ENCODE results near the gene ZXDC.

Gene ZXDC

DNA sequence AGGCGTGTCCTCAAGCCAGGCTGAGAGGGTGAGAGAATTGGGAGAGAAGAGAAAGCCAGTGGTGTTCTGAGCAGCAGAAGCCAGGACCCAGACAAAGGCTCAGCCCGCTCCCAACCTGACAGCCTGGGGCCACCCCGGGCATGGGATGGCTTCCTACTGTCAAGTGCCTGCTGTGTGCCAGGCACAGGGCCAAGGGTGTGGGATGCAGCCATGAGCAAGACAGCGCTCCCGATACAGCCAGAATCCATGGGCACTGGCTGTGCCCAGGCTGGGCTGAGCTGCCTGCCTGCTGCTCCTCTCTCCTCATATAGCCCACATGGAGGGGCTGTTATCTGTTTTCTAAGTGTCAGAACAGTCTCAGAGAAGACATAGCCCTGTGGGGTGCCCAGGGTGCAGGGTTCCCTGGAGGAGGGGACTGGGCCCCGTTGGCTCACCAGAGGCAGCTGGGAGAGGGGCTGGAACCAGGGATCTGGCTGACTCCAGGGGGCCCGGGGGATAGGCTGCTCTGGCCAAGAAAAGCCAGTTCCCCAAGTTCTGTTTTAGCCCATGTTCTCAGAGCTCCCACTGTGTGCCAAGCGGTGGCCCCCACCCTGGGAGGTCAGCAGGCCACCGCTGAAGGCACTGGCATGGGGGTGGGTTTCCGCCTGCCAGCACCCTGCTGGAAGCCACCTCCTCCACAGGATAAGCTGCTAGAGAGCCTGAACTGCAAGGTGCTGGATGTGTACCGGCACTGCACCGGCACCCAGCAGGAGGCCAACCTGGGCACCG is 42.0 kb downstream of the ZXDC start:
- DNase-seq: no peak

DNA sequence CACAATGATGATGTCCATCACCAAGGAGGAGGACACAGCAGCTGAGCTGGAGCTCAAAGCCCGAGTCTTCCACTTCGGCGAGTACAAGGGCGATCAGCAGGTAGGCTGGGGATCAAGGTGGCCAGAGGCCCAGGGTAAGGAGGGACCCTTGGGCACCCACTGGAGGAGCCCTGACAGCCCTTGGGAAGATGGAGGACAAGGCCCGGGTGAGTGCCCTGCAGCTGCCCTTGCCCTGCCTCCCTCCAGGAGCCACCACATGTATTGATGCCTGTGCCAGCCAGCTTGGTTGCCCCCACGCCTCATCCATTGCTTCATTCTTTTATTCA is 42.6 kb downstream of the ZXDC start:
- no peak for DNase-seq

DNA sequence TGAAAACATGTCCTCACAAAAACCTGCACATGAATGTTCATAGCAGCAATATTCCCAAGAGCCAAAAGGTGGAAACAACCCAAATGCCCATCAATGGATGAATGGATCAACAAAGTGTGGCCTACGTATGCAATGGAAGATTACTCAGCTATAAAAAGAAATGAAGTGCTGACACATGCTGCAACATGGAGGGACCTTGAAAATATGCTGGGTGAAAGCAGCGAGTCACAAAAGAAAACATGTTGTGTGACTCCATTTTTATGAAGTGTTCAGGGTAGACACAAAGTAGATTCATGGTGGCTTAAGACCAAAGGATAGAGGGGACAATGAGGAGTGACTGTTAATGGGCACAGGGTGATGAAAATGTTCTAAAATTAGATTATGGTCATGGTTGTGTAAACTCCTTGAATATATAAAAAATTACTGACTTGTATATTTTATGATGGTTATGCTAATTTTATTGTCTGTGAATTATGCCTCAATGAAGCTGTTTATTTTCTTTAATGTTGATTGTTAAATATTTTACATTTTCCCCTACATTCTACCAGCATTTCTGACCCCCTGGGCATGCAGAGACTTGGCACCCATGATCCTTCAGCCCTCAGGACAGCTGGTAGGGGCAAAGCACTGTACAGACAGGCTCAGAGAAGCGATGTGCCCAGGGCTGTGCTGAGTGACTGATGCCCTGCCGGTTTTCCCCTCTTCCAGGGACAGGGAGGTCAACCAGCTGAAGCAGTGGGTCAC is 43.2 kb downstream of the ZXDC start:
- DNase-seq: no peak

DNA sequence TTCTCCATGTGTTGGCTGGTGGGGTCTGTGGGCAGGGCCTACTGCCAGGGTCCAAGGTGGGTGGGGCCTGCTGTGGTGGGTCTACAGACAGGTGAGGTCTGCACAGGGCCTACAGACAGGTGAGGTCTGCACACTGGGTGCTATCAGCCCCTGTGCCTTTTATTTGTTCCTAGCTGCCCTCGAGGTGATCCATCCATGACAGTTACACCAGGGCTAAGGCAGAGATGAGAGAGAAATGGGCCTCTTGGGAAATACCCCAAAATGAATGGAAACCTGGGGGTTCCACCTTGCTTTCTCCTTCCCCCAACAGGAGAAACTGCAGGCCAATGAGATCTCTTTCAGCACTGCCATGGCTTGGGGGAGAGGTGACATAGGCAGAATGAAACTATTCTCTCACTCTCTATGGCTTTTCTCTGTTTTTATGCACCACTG is 44.6 kb downstream of the ZXDC start:
- DNase-seq: no peak

DNA sequence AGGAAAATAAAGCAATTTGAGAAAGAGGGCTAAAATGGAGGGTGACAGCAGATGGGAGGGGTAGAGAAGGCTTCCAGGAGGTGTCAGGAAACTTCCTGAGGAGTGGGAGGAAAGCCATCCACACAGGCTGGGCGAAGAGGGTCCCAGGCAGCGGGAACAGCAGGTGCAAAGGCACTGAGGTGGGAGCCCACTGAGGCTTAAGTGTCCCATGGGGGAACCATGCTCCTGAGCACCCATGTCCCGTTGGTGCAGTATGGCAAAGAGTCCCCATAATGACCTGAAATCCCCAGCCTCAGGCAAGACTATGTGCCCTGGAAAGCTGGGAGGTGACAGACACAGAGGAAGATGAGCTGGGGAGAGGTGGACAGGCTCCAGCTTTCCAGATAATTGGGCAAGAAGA is 50.9 kb downstream of the ZXDC start:
- DNase-seq: no peak

DNA sequence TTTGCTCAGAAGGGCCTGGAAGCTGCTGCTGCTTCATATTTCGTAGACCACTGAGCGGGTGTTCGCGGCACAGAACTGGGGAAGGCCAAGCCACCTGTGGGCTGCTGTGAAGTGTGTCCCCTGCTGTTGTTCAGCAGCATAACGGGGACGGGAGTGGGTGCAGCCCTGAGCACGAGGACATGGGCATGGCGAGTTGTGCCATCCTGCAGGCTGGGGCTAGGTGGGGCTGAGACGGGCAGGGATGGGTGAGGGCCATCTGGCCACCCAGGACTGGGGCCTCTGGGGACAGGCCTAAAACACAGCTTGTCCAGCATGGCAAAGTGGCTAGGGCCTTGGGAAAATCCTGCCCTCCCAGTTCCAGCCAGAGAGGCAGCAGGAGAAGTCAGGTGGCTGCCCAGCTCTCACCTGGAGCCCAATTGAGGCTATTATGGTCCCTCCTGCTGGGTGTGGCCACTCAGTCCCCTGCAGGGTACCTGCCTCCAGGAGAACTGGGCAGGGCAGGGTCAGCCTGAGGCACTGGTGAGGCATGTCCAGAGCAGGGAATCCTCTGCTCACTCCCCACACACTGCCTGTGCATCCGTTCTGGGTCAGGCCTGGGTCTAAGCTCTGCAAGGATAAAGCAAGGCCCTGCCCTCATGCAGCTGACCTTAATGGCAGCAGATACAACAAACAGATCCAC is 51.5 kb downstream of the ZXDC start:
- DNase-seq: no peak

DNA sequence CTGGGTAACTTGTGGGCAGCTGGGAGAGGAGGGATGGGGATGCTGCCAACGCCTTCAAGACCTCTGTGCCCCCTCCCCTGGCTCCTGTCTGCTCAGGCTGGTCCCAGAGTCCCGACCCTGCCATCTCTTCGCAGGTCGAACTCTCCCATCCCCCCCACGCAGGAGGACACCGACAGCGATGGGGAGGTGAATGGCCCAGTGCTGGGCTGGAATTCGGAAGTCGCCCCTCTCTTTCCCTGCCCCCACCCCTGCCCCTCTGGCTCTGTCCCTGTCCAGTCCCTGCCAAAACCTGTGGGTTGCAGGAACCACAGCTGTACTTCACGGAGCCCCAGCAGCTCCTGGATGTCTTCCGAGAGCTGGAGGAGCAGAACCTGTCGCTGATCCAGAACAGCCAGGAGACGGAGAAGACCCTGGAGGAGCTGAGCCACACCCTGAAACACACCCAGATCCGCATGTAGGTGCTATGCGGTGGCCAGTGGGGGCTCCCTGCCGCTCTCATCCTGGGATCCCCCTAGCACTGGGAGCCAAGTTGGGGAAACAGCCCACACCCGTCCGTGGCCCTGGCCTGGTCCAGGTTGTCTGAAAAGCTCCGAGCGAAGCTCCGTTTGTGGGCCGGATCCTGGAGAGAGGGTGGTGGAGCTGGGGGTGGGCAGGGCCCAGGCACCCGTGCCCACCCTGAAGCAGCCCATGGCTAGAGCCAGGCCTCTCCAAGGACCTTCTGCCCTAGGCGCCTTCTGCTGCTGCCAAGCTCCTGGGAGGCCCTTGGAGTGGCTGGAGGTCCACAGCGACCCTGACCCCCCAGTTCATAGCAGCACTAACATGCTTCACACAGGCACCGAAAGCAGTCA is 52.3 kb downstream of the ZXDC start:
- no peak for DNase-seq

DNA sequence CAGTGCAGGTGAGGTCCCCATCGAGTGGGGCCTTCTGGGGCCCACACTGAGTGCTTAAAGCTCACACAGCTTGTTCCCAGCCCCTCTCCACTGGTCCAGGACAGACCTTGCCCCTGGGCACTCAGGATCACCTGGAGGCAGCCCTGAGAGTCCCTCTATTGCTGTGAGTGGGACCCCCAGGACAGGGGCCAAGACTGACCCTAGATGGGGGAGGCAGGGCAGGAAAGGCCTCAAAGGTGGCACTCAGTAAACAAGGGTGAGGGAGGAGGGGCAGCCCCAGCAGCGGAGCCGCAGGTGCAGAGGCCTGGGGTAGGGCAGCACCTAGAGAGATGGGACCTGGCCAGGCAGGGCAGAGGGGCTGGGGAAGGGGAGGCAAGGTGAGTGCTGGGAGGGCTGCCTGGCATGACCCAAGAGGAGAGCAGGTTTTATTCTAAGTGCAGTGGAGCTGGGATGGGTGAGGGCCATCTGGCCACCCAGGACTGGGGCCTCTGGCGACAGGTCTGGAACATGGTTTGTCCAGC is 53.1 kb downstream of the ZXDC start:
- no peak for DNase-seq

DNA sequence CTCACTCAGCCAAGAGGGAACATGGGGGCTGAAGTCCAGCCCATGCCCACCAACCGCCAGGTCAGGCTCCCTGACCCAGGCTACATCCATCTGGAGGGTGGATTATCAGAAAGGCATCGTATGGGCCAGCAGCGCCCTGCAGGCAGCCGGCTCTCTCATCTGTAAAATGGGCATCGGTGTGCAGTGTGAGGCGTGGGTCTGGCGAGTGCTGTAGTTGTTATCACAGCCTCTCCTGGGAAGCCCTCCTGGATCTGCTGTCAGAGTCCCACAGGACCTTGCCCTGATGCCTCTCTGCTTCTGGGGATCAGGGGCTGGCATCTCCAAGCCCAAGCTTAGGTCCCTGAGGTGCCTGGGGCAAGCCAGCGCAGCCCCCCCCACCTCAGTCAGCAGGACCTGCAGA is 53.6 kb downstream of the ZXDC start:
- DNase-seq: no peak

DNA sequence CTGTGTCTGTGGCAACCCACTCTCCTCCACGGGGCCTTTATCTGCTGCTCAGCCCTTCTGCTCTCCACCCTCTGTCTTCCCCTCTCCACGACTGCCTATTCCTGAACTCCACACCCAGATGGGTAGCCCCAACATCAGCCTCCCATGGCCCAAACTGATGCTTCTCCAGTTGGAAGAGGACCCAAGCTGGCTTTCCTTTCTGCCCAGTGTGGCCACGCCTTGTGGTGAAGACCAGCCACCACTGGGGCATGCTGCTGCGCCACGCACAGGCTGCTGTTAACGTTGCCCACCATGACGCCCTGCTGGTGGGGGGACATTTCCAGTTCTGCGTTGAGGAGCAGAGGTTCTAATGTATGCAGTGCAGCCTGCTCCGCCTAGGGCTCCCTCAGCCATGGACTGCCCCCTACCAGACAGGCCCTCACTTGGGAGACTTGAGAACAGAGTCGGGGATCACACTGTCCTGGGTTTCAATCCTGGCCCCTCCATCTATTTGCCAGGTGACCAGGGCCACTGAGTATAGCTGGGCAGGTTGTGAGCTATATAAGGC is 54.0 kb downstream of the ZXDC start:
- DNase-seq: no peak

DNA sequence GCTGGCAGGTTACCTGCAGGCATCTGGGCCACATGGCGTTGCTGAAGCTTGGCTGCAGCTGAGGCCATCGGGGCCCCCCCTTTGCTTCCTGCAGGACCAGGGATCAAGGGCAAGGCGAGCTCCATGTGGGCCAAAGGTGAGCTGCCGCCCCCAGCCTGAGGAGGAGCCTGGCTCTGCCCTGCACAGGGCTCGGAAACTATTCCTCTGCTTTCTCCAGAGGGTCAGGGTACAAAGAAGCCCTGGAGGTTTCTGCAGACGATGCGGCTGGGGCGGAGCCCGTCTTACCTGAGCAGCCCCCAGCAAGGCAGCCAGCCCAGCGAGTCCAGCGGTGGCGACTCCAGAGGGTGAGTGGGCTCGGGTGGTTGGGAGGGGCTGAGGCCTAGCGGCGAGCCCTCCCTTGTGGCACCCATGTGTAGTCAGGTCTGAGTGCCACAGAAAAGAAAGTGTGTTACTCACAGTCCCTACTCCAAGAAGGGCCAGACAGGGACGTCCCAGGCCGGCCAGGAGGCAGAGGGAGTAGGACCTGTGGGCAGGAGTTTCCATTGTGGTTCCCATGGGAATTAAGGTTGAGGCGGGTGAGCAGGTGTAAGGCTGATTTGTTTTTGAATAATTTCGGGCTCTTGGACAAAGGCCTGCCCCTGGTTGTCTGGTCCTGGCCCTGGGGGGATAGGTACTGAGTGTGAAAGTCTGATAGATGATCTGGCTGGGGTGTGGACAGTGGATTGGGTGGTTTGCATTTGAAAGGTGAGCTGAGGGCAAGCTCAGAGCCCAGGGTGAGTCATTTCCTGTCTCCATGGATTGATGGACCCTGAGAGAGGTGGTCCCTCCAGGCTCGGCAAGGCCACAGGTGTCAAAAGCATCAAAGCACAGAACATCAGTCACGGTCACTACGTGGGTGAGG is 55.6 kb downstream of the ZXDC start:
- no peak for DNase-seq

DNA sequence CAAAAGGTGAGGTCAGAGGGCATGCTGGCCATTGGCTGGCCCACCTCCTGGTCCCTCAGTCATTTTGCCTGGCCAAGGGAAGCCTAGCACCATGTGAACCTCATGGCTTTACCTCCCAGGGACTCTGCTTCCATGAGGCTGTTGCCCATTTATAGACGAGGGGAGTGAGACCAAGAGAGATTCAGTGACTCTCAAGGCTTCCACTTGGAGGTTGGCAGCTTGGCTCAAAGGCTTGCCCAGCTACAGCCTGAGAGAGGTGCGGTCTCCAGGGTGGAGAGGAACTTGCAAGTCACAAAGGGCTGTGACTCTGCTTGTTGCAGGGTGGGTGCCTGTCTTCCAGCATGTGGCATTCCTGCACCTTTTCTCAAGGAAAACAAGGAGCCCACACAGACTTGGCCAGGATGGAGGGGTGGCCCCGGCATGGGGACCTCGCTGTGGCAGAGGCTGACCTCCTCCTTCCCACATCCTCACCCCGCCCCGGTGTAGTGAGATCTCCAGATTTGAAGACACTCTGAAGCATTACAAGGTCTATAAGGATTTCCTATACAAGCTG is 56.5 kb downstream of the ZXDC start:
- no peak for DNase-seq

DNA sequence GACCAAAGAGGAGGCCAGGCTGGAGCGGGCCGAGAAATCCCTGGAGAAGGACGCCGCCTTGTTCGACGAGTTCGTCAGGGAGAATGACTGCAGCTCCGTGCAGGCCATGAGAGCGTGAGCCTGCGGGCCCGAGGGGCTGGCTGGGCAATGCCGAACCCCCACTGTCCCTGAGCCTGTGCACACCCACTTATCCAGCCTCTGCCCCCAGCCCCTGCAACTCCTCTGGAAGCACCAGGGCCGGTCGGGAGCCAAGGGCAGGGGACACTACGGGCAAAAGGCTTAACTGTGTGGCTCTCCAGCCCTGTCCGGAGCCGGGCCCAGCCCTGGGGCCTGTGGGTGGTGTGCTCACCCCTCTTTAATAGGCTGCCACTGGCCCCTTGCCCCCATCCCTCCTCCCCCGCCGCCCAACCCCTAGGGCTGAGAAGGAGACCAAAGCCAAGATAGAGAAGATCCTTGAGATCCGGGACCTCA is 57.0 kb downstream of the ZXDC start:
- DNase-seq: no peak

DNA sequence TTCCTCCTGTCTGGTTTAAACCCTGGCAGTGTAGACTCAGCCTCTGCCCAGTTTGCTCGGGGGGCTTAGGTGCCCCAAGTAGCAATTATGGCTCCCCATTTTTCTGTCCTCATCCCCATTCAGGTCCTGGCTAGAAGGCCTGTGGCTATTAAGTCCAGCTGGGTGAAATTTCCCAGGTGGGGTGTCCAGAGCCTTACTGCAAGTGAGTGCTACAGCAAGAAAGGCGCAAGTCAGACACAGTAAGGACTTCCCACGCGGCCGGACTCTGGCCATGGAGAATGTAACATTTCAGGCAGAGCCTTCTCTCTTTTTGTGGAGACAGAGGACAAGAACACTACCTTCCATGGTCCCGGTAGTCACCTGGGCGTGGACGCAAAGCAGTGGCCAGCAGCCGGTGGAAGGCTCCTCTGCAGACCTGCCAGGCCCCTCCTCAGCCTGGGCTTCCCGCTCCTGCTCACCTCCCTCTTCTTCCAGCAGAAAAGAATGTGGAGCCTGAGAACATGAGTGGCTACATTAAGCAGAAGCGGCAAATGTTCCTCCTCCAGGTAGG is 57.6 kb downstream of the ZXDC start:
- DNase-seq: no peak

DNA sequence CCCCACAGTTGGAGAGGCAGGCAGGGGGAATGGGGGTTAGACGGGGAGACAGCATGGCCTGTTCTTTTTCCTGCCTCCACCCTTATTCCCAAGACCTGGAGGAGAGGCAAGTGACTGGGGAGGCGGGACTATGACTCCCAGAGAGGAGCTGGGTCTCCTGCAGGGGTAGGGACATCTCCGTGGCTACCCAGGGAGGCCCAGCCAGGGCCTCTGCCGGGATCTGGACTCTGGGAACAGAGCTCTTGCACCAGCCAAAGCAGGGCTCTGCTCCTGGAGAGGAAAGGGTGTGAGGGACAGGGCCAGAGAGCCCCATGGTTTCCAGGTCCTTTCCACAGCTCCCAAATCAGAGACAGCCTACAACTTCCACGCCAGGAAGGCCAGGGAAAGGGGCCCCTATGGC is 58.2 kb downstream of the ZXDC start:
- no peak for DNase-seq

DNA sequence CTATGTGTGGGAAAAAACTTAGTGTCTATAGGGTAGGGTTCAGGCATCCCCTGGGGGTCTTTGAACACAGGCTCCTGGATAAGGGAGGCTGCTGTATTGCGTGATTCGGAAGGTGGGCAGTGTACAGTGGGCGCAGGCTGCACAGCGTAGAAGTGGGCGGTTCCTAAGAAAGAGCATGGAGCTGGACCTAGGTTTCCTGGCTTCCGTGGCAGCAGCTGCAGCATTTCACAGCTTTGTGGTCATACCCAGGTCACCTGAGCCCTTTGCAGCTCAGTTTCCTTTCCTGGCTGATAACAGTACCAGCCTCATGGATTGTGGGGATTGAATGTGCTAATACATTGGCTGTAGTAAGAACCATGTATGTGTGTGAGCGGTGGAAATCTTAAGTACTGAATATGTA is 58.7 kb downstream of the ZXDC start:
- no peak for DNase-seq

DNA sequence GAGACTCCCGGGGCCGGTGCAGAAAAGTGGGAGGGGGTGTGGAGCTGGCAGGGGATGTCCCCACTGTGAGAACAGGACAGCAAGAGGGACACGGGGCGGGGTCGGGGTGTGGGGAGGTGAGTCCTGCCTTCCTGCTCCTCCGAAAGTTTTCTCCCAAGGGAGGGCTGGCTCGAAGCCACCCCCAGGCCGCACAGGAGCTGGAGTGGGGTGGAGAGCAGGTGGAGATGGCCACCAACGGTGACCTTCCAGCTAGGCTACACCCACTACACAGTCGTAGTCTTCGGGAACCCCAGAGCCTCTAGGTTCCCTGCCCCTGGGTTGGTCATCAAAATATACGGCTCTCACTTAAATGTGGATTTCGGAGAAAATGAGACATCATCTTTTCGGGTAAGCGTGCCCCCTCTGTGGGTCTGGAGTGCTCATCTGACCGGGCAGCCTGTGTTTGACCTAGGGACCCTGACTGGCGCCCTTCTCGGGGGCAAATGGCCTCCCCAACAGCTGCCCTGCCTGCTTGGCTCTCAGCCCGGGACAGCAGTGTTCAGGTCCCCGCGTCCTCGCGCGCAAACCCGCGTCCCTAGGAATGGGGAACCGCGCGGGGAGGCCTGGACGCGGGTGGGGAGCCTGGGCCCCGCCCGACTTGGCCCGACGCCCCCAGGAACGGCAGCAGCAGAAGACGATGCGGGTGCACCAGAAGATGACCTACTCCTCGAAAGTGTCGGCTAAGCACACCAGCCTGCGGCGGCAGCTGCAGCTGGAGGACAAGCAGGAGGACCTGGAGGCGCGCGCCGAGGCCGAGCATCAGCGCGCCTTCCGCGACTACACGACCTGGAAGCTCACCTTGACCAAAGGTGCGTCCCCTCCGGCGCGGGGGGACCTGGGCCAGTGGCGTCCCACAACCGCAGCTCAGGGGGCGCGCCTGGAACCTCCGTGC is 59.8 kb downstream of the ZXDC start:
- DNase-seq: no peak

DNA sequence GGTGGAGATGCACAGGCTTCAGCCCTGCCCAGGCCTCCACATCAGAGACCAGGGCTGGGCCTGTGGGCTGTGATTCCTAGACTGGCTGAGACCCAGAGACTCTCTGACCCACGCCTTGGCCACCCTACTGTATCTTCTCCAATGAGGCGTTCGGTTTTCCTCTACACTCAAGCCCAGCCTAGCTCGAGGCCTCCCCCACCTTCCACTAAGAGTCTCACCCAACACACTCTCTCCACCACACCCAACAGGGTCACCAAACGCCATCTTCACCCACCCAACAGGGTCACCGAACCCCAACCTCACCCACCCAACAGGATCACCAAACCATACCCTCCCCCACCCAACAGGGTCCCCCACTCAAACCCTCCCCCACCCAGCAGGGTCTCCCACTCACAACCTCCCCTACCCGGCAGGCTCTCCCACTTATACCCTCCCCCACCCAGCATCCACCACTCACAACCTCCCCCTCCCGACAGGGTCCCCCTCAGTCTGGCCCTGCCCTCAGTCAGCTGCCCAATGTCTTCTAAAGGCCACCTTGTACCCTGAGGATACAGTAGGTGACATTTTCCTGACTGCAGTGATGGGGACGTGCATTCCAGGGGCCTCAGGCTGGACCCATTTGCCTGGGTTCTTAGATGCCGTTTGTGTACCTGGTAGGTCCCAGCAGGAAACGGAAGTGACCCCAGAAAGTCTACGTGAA is 60.6 kb downstream of the ZXDC start:
- DNase-seq: no peak

DNA sequence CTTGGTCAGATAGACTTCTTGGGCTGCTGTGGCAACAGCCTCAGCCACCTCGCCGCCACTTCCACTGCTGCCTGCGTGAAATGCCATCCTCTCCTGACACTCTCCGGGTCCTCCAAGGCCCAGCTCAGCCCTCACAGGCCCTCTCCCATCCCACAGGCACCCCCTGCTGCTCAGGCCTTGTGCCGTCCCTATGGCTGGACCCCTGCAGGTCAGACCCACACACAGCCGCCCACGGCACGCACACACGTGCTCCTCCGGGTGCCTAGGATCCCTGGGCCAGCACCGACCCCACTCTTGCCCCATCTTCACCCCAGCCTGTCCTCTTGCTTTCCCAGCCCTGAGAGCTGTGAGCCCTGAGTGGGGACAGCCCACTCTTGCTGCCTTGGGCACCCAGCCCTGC is 61.3 kb downstream of the ZXDC start:
- no peak for DNase-seq

Measured in CD4-positive, alpha-beta T cell treated with Interleukin-15 for 1 hour (primary cell).